A673 (cell line): ENCODE data around the gene SDSL. TPM values are rescaled to one million over a fixed set of nuclear protein-coding genes. Genes with fewer than 3 reads are reported as not detected.

Source experiments
- BruUV-seq: library from RNA; stranded (reverse); fragments of 400-500 nt; replicated peaks from 2 replicates; lab custom pipeline; 2021; lab: Mats Ljungman, UMichigan
- CTCF ChIA-PET: fragments of 300-600 bp; sonication (Branson Sonifier 250); formaldehyde crosslinking; loops from one replicate; lab custom pipeline; 2022; ENCODE audit warnings: antibody characterized with exemption; lab: Charles Lee
- POLR2A ChIA-PET: fragments of 300-600 bp; sonication (Branson Sonifier 250); formaldehyde crosslinking; loops from one replicate; lab custom pipeline; 2022; ENCODE audit warnings: antibody characterized with exemption; ENCODE audit not compliant: low non-redundant PET; lab: Charles Lee
- DNase-seq: peaks from one replicate; pipeline ENCODE4 v3.0.0-alpha.2; 2015; ENCODE audit warnings: low spot score
- H3K27ac ChIP-seq: fragments of 200-600 bp; sonication (generic); 2 replicates; pipeline ENCODE4 v1.5.1; 2016; ENCODE audit warnings: mixed run types, low read depth, mild to moderate bottlenecking, mixed read lengths, antibody characterized with exemption, low read length; ENCODE audit not compliant: poor library complexity, severe bottlenecking
- H3K27me3 ChIP-seq: fragments of 200-600 bp; sonication (generic); replicated peaks from 2 replicates; pipeline ENCODE4 v1.6.1; 2017; ENCODE audit warnings: mixed run types, low read depth, mild to moderate bottlenecking, mixed read lengths, antibody characterized with exemption, low read length; ENCODE audit not compliant: insufficient read depth, poor library complexity
- H3K36me3 ChIP-seq: fragments of 200-600 bp; sonication (generic); 2 replicates; pipeline ENCODE4 v1.6.1; 2016; ENCODE audit warnings: mixed run types, mild to moderate bottlenecking, mixed read lengths, antibody characterized with exemption, low read length; ENCODE audit not compliant: insufficient read depth, poor library complexity, severe bottlenecking
- H3K4me1 ChIP-seq: fragments of 200-600 bp; sonication (generic); 2 replicates; pipeline ENCODE4 v1.6.1; 2017; ENCODE audit warnings: mixed run types, mild to moderate bottlenecking, mixed read lengths, antibody characterized with exemption, low read length; ENCODE audit not compliant: insufficient read depth, poor library complexity, severe bottlenecking
- H3K4me3 ChIP-seq: fragments of 200-600 bp; sonication (generic); 2 replicates; pipeline ENCODE4 v1.5.1; 2016; ENCODE audit warnings: low read depth, mixed run types, mild to moderate bottlenecking, mixed read lengths, low read length; ENCODE audit not compliant: poor library complexity, severe bottlenecking
- H3K9me3 ChIP-seq: fragments of 200-600 bp; sonication (generic); 2 replicates; pipeline ENCODE4 v1.6.1; 2016; ENCODE audit warnings: mixed run types, low read depth, mild to moderate bottlenecking, mixed read lengths, antibody characterized with exemption, low read length; ENCODE audit not compliant: poor library complexity, severe bottlenecking
- CTCF ChIP-seq: fragments of 300-800, 200-600 bp; sonication (generic); conservative IDR thresholded peaks from 2 replicates; pipeline ENCODE4 v1.5.1; 2017; ENCODE audit warnings: low read depth, mild to moderate bottlenecking, antibody characterized with exemption, low read length, moderate library complexity, mixed read lengths
- EZH2 ChIP-seq: fragments of 200-600 bp; sonication (generic); IDR thresholded peaks from 2 replicates; pipeline ENCODE4 v1.6.1; 2017; ENCODE audit warnings: borderline replicate concordance, low read depth, mild to moderate bottlenecking, mixed read lengths, antibody characterized with exemption, low read length; ENCODE audit not compliant: poor library complexity, severe bottlenecking
- intact Hi-C: fragments of 100-400 bp; cut with micrococcal nuclease; formaldehyde crosslinking; loops from one replicate; pipeline ENCODE4 v1.10.0; 2022; ENCODE audit not compliant: unreplicated experiment
- total RNA-seq: library from RNA; stranded (reverse); gene quantifications from 2 replicates; pipeline ENCODE4 v1.2.3, GENCODE V29; 2021

SDSL gene
- total RNA-seq, 1 experiment from 2014 or later: 0.37 TPM

DNA sequence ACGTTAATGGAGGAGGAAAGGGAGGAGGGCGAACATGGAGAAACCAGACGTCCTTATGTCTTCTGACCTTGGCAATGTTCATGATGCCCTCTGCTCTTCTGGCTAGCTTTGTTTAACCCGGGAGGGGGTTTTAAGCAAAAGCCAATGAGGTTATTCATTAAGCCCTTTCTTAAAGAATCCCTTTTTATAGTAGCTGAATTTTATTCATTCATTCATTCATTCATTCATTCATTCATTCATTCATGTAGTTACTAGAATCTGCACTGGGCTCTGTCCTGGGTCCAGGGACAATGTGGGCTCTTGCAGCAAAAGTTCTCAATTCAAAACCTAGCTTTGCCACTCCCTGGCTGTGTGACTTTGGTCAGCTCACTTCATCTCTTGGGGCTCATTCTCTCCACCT, 35.5 kb downstream of the SDSL start:
- no peaks in the 10 kb centered on the region for H3K4me1 ChIP-seq
- H3K4me3 ChIP-seq: no peak overlapping the region
- H3K36me3 ChIP-seq: no peaks in the 10 kb centered on the region
- no peak for TF ChIP-seq CTCF
- TF ChIP-seq EZH2: no peak
- ChIA-PET POLR2A (interaction anchor here (0.6 kb wide), 1 partner anchor 58 kb away, joined by 3 read pairs; no protein-coding TSS in a partner anchor), CTCF (no interaction called here)
- intact Hi-C loops: no loop called here
- DNase-seq: no peak
- H3K9me3 ChIP-seq: no peaks in the 10 kb centered on the region
- peaks cover 40% of the 10 kb centered on the region for H3K27me3 ChIP-seq
- no peak overlapping the region for H3K27ac ChIP-seq
- no TSS peak for BruUV-seq

DNA sequence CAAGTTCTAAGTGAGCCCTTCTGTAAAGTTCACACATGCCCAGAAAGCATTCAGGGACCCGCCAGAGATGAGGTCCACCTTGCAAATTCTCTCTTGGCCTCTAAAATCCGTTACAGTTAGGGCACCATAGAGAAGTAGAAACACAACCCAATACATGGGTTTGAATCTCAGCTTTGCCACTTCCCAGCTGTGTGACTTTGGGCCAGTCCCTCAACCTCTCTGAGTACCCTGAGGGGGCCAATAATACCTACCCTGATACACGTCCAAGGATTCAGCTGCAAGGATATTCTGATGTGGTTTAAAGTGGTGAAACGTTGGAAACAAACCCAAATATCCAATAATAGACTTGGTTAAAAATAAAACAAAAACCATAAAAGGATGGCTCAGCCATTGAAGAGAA, 37.8 kb downstream of the SDSL start:
- Histone ChIP-seq H3K9me3 (no peaks in the 10 kb centered on the region), H3K4me3 (no peak overlapping the region), H3K4me1 (peaks cover 4% of the 10 kb centered on the region), H3K27ac (no peak overlapping the region), H3K36me3 (no peaks in the 10 kb centered on the region), H3K27me3 (peaks cover 63% of the 10 kb centered on the region)
- intact Hi-C loops: no loop called here
- CTCF ChIA-PET: no interaction called here
- TF ChIP-seq CTCF (no peak), EZH2 (no peak)
- DNase-seq: no peak
- no TSS peak for BruUV-seq
- POLR2A ChIA-PET: no interaction called here

- H3K4me1 ChIP-seq: peaks cover 4% of the 10 kb centered on the region
- ChIA-PET CTCF (interaction anchor here (0.5 to 1.6 kb wide), 3 partner anchors 9 to 461 kb away, joined by 4 to 5 read pairs (median 4); no protein-coding TSS in a partner anchor), POLR2A (no interaction called here)
- peak; percentile 57 for DNase-seq
- no peak overlapping the region for H3K27ac ChIP-seq
- no peak overlapping the region for H3K4me3 ChIP-seq
- intact Hi-C loops: loop anchor here (1.0 kb wide), 1 partner anchor 451 kb away; no protein-coding TSS in a partner anchor
- H3K36me3 ChIP-seq: no peaks in the 10 kb centered on the region
- no peak for TF ChIP-seq EZH2
- peak; percentile 49 for TF ChIP-seq CTCF
- no TSS peak for BruUV-seq
- peaks cover 80% of the 10 kb centered on the region for H3K27me3 ChIP-seq
- H3K9me3 ChIP-seq: no peaks in the 10 kb centered on the region
Observed at GRCh38 chr12:113461666-113462065, 39.5 kb downstream of the SDSL start.
